GM18517 (cell line): ENCODE data around the gene VAT1L.

Source experiments
- ATAC-seq: cut with Tn5 transposase; IDR thresholded peaks from one replicate; pipeline ENCODE4 v1.9.1; 2021; ENCODE audit warnings: mild to moderate bottlenecking, moderate library complexity; ENCODE audit not compliant: unreplicated experiment

Gene VAT1L

DNA sequence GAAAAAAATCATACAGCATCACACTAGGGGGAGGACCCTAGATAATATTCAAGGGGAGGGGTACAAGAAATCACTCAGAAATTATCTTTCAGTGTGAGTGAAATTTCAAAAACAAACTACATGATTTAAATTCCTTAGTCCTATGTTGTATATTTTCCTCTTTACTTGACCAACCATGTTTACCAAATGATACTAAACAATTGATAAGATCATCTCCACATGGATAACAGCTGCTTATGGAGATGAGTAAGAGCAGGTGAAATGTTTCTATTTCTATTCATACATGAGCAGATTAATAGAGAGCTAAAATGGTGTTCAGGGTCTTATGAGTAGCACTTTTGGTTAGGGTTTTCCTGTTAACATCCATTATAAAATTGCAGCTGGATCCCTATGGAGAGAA is 7.3 kb upstream of the VAT1L start:
- no peak for ATAC-seq

DNA sequence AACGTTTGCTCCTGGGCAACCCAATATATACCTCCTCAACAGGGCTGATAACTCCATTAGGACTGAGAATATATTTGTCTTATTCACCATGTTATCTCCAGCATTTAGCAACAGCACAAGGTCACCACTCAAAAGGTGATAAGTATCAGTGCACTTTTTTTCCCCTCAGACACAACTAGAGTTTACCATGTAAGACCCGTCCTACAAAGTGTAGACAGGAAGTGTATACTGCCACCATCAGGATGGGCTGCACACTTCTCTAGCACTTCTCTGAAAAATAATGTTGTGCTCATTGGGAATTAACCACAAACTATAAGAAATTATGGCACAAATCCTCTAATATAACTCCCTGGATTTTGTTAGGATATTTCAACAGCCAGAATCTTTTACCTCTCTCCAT is 5.7 kb upstream of the VAT1L start:
- ATAC-seq, result no peak

DNA sequence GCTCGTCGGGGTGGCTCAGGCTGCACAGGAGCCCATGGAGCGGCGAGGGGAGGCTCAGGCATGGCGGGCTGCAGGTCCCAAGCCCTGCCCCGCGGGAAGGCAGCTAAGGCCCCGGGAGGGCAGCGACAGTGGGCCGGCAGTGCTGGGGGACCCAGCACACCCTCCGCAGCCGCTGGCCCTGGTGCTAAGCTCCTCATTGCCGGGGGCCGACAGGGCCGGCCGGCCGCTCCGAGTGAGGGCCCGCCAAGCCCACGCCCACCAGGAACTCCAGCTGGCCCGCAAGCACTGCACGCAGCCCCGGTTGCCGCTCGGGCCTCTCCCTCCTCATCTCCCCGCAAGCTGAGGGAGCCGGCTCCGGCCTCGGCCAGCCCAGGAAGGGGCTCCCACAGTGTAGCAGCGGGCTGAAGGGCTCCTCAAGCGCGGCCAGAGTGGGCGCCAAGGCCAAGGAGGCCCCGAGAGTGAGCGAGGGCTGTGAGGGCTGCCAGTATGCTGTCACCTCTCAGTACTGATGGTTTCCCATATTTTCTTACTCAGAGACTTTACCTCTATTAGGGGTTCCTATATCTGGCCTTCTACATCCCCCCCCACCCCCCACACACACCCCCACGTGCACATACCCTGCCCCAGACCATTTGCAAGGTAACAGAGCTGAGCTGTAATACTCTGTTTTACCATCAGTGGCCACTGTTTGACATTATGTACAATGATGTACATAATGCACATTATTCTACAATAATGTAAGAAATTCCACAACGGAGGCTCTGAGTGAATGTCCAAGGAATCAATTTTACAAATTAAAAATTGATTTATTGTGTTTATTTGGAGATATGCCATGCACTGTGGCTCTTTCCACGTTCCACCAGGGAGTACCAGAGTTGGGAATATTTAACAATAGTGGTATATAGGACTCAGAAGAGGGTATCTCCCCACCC is 3.7 kb upstream of the VAT1L start:
- ATAC-seq, result no peak

DNA sequence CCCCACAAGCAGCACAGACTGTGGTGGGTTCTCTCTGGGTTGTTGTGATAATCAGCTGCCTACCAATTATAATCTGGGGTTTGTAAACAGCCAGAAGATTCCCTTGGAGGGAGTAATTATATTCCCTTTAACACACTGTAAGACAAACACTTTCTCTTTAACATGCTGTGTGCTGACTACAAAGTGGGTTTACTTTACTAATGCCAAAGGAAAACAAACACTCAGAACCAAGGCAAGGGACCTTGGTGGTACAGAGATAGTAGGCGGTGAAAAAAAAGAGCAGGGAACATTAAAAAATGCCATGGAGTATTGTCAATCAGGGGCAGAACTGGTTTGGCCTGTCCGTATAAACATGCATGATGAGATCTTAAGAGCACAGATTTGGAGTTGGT is 3.0 kb upstream of the VAT1L start:
- ATAC-seq, result no peak

DNA sequence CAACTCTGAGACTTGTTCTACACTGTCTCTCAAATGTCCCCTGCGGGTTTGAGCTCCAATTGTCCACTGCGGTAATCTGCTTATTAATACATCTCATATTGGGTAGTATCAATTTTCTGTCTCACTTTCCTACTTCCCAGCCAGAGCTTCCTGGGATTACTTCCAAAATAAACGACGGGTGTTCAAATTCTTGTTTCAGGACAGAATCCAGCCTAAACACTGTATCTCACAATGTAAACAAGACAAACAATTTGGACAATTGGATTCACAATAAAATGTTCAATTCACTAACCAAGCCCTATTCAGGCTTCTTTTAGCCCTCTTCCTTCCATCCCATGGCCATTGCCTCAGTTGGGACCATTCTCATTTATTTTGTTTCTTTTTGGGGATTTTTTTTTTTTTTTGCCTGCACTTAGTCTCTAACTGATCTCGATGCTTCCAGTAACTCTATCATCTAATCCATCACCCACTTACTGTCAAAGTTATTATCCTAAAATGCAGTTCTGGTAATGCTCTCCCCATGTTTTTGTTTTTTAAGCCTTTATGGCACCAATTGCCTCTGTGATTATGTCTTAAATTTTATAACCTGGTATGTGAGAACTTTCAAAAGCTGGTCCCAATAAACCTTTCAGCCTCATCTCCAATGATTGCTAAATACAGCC is 2.0 kb upstream of the VAT1L start:
- no peak for ATAC-seq

DNA sequence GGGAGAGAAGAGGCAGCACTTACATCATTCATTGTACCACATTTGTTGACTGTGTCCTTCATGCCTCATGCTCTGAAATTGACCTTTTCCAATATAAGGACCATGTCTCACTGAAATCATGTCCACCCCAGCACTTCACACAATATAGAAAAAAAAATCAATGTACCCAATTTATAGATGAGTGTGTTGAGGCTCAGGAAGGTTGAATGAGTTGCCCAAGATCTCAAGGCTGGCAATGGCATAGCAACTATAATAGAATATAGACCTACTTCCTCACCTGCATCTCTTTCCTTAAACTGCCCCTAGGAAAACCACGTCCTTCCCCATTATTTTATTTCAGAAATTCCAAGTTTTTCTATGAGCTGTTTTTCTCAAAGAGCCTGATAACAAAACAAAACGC is 912 bp upstream of the VAT1L start:
- ATAC-seq, result no peak

DNA sequence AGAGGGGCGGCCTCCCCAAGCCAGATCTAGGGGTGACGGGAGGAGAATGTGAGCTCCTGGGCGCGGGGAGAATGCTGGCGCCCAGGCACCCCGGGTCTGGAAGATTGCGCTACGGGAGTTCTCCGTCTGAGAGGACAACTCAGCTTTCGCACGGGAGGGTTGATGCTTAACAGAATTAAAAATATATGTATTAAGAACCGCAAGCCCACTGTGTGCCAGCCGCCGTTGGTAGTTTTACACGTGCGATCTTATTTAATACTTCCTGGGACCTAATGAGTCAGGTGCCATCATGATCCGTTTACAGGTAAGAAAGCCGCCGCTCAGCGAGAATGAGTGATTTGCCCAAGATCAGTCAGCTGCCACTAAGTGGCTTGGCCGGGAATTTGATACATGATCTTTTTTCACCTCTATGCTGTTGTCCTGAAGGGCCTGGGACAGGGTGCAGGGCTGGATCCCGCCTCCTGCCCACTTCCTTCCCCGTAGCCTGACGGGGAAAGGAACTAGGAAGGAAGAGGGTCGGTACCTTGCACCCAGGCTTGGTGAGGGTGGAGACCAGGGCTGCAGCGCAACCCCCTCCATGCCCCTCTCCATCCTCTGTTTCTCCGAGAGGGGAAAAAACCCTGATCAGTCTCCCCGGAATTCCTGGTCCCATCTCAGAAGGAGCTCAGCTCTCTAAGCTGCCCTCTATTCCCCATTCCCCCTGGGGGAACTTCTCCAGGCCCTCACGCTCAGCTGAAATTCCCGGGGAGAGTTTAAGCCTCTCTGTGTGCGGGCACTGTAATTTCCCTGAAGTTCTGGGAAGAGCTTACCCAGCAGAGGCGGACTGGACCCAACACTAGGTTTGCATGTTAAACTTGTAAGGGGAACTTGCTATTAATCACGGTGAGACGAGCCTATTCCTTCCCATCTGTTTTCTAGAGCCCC is 983 bp downstream of the VAT1L start:
- ATAC-seq, result no peak

DNA sequence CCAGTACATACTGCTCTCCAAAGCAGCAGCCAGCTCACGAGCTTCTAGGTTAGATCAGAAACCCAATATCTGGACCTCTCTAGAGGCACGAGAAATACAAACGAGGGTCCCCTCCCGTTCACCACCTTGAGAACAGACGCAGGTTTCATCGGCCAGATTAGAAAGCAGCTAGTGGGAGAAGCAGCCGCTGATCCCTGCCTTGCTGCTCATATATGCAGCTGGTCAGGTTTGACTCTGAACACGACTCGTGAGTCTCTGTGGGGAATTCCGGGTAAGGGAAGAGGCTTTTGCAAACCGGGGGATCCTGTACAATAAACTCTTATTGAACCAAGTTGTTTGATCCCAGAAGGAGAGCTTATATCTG is 1.6 kb downstream of the VAT1L start:
- no peak for ATAC-seq

DNA sequence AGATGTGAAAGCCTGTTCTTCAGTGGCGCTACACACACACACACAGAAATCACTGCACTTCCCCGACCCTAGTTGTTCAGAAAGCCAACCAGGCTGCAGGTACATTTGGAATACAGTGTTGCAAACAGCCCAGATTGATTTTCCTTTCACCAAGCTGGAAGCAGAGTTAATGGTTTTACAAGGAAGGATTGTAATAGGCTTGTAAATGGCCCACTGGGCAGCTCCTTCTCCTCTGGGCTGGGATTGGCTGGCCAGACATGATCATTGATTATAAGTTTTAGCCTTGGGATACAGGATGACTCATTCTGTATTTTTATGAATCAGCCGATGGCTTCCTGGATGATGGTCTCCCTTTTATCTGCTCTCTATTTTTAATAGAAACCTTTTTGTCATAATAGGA is 2.5 kb downstream of the VAT1L start:
- no peak for ATAC-seq

DNA sequence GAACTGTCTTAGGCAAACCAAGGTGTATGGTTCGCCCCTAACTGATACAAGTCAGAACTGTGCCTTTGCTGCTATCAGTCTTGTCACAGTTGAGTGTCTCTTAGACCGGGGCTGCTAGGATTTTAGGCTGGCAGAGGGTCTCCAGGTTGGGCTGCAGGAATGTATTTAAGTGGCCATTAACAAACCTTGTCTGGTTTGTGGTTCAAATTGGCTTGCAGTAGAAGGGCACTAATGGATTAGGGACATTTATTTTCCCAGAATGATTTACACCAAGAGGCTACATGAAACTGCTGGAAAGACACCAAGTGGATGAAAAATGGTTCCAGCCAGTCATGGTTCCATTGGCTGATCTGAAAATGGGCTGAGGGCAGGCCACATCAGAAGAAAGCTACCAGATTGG is 5.1 kb downstream of the VAT1L start:
- no peak for ATAC-seq

DNA sequence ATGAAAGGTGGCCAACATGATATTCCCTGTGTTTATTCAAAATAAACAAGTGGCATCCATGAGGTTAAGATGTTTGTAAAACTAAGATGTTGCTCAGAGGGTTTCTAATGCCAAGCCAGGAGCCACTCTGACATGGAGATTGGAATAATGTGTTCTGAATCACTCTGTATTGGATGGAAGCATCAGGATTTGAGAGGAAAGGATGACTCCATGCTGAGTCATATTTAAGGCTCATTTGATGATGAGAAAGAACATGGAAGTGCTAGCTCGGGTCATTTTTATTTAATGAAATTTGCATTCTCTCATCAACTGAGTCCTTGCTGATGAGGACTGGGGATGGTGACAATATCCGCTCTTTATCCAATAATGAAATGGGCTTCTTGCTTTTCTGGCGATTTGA is 6.2 kb downstream of the VAT1L start:
- no peak for ATAC-seq

DNA sequence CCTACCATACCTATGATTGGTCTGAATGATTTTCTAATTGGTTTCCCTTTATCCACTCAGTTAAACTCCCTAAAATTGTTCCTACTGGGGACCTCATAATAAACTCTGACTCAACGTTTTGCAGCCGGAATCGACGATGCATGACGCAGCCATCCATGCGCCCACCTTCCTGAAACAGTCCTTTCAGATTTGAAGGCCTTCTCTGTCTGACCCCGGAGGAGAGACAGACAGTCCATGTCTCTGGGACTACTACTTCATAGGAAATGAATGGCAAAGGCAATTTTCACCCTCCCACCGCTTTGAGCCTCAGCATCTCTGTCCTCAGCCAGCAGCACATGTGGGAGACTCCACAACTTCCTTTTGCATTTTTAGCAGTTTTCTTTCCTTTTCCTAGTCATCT is 13.5 kb downstream of the VAT1L start:
- ATAC-seq, result no peak

DNA sequence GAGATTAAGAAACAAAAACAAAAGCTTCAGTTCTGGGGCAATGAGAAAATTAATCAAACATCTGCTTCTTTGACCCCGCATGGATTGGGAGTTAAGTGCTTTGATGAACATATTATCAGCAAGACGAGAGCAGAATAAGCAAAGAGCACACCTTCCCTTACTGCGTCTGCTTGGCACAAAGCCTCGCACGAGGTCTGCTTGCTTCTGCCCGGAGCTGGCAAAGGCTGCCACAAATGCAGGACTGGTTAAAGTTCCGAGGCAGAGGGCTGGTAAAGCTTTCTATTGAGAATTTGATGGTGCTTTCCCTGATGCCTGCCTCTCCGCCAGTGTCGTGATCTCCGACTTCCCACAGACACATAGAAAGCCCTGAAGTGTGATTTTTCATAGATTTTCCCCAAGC is 17.0 kb downstream of the VAT1L start:
- ATAC-seq, result no peak

DNA sequence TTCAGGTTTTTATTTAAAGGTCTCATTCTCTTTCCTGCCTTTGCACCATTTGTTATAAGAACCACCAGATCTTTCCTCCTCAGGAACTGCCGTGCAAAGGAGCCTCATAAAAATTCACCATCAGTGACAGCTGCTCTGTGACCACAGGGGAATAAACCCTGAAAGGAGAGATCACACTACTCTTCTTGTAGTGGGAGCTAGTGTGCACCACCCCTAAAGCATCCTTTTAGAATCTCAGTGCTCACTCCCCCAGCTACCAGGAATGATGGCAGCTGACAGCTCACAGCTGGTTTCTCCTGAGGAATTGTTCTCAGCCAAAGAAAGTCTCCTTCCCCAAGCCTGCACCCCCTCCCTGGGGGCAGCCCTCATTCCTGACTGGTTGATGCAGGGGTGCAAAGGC is 18.7 kb downstream of the VAT1L start:
- no peak for ATAC-seq

DNA sequence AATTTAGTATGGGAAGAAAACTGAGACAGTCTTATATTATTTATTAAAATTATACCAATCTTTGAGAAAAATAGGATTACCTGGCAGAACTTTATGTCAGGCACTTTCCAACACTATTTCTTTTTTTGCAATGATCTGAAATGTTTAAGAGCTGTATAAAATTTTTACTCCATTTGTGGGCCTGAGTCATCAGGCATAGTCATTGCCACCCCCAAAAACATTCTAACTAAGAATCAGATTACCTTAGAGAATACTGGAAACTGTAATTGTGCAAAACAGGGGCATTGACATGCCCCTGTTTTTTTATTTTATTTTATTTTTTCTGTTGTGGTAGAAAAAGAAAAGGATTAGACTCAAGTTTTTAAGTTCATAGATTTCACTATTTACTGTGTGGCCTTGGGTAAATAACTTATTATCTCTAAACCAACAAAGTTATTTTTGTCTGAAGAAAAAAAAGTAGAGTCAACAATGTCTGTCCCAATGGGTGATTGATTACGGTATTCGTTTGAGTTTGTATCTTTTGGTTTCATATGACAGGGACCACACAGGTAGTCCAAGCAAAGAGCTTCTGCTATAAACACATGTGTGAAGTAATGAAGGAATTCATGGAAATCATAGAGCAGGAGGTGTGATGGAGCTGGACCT is 24.6 kb downstream of the VAT1L start:
- ATAC-seq, result no peak

DNA sequence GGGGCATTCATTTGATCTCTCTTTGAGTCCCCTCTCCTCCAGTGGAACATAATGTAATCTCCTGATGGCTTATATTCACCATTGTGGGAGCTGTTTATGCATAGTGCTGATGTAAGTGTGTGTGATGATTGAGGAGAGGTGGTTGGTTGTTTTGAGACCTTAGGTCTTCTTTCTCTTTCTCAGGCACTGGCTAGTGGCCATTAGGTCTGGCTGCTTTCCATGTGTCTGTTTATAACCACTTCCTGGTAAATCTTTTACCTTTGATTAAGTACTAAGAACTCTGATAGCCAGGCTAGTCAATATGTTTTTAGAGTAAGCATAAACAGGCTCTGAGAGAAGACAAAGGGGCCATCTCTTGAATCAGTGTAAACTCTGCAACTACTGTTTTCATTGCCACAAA is 27.9 kb downstream of the VAT1L start:
- no peak for ATAC-seq

DNA sequence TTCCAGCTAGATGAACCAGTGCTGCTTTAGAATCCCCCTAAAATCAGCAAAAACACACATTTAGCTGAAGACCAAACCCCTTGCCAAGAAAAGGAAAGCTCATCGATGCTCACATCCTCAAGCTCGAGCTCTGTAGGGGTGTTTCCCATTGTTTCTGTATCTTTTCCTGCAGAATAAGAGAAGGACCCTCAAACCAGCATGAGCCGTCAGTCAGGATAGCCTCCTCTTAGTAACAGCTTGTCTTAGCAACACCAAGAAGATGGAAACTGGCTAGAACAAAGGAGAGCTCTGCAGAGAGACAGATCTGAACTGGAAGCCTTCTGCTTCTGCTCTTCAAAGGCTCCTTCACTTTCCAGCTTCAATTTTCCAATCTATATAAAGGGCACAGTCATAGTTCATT is 32.0 kb downstream of the VAT1L start:
- no peak for ATAC-seq

DNA sequence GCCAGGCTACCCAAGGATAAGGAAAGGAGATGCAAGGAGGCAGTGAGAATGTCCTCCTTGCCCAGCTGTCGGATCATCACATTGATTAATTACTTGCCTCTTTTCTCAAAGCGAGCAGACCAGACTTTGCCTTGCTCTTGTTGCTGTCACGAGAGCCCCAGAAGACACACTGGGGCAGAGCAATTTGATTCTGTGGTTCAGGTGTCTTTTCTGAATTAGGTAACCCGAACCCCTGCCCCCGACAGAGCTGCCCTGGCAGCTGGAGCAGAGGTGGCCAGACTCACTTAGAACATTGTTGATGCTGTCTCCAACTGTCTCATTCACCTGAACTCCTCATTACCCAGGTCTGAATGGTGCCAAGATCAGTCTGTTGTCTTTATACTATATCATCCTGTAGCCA is 34.3 kb downstream of the VAT1L start:
- no peak for ATAC-seq

DNA sequence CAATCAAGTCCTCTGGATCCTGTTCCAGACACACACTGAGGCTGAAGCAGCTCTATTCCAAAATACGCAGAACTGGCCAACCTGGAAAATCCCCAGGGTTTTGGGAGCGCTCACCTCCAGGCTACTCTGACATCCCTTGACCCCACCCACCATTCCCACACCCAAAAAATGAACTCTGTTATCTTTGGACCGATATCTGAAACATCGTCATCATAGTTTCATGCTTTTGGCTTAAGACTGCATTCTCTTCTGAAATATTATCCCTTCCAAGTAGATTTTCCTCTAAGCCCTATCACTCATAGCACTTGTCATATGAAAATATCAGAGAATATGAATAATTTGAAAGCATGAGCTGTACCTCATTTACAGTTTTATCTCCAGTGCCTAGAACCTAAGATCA is 34.7 kb downstream of the VAT1L start:
- ATAC-seq, result no peak

DNA sequence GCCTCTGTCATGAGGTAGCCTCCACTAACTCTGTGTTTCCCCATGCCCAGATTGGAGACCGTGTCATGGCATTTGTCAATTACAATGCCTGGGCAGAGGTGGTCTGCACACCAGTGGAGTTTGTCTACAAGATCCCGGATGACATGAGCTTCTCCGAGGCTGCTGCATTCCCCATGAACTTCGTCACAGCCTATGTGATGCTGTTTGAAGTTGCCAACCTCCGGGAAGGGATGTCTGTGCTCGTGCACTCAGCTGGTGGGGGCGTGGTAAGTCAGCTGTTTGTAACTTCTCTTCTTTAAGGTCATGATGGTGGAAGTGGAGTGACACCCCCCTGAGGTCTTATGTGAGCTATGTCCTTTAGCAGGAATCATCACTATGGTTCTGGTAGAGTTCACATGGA is 36.8 kb downstream of the VAT1L start:
- no peak for ATAC-seq

DNA sequence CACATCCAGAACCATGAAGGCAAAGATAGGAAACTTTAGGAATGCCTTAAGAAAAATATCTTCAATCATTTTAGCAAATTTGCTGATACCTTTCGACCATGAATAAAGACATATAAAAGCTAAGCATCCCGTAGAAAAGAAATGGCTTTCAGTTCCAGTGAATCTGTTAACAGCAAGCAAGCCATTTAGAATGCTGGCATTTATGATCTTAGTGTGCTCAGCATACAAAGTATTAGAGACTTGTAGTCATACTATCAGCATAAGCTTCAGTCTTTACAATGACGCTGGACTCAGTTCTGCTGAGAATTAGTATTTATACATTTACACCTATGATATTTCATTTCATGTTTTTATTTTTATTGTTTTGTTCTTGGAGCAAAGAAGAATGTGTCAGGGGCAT is 38.7 kb downstream of the VAT1L start:
- no peak for ATAC-seq
